Central memory CD8-positive, alpha-beta T cell (primary cell): ENCODE data around the gene SLC25A43.
"Not testable (repeated sequence)": the region's sequence is repeated elsewhere in the genome, so short reads cannot be mapped to it uniquely, and the experiment has no call there.

ENCODE experiments used
- ATAC-seq: fragments of 150-1000 bp; cut with Tn5 transposase; replicated peaks from 2 replicates; pipeline ENCODE4 v1.10.0; 2022; ENCODE audit warnings: mild to moderate bottlenecking, moderate FRiP score, moderate number of reproducible peaks; ENCODE audit not compliant: poor library complexity, severe bottlenecking; ENCODE audit errors: extremely low read depth
- DNase-seq, 2 donors: peaks; one replicate each; pipeline ENCODE4 v3.0.0; 2021; ENCODE audit warnings: low spot score in 2 of 2
- H3K27ac Mint-ChIP-seq: one replicate; pipeline ENCODE4 v1.8.0; 2022; ENCODE audit warnings: low read depth, mild to moderate bottlenecking, moderate library complexity, mixed read lengths
- H3K27me3 Mint-ChIP-seq: one replicate; pipeline ENCODE4 v1.8.0; 2022; ENCODE audit warnings: mixed read lengths
- H3K36me3 Mint-ChIP-seq: one replicate; pipeline ENCODE4 v1.8.0; 2022; ENCODE audit warnings: mild to moderate bottlenecking, moderate library complexity, mixed read lengths; ENCODE audit not compliant: insufficient read depth
- H3K4me1 Mint-ChIP-seq: one replicate; pipeline ENCODE4 v1.8.0; 2022; ENCODE audit warnings: mixed read lengths
- H3K4me3 Mint-ChIP-seq: one replicate; pipeline ENCODE4 v1.8.0; 2022; ENCODE audit warnings: mild to moderate bottlenecking, moderate library complexity, mixed read lengths
- H3K9me3 Mint-ChIP-seq: one replicate; pipeline ENCODE4 v1.8.0; 2022; ENCODE audit warnings: mixed read lengths

SLC25A43 gene

DNA sequence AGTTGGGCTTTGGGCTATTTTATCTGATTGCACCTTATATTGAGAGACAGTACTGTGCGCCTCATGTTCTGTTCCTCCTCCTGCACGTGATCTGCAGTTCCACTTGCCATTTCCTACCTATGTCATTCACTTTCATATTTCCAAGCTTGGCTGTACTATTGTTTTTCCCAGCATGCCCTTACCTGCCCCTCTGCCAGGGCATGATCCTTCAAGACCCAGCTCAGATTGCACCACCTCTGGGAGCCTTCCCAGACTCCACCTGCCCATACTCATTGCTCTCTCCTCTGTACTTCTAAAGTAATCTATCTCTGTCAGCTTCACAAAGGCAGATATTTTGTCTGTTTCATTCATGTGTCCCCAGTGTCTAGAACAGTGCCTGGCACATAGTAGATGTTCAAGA is 80.7 kb downstream of the SLC25A43 start:
- peaks cover 8% of the 10 kb centered on the region for H3K4me1 Mint-ChIP-seq
- no peak overlapping the region for H3K4me3 Mint-ChIP-seq
- peaks cover 2% of the 10 kb centered on the region for H3K36me3 Mint-ChIP-seq
- H3K27ac Mint-ChIP-seq: no peak overlapping the region
- DNase-seq (no peak), ATAC-seq (no peak)
- H3K27me3 Mint-ChIP-seq: no peaks in the 10 kb centered on the region
- no peaks in the 10 kb centered on the region for H3K9me3 Mint-ChIP-seq

DNA sequence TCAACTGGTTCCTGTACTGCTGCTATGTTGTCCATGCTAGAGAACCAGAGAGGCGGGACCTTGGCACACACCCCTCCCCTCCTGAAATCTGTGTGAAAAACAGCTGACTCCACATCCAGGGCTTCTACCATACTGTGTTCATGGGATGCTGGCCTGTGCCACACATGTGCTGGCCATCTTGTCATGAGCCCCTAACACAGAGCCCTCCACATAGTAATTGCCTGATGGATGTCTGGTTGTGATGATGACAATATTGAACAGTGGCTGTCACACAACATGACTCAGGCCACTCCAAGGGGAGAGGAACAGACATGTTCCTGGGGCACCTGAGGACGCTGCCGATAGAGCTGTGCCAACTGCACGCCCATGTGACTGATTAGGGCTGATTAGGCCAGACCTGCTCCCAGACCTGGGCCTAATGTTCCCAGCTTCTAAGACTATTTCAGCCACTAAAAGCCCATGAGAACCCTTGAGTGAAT is 82.2 kb downstream of the SLC25A43 start:
- Mint-ChIP-seq H3K4me1 (peaks cover 8% of the 10 kb centered on the region), H3K27ac (no peak overlapping the region), H3K36me3 (peaks cover 2% of the 10 kb centered on the region), H3K9me3 (no peaks in the 10 kb centered on the region), H3K27me3 (no peaks in the 10 kb centered on the region), H3K4me3 (no peak overlapping the region)
- DNase-seq (no peak), ATAC-seq (no peak)

DNA sequence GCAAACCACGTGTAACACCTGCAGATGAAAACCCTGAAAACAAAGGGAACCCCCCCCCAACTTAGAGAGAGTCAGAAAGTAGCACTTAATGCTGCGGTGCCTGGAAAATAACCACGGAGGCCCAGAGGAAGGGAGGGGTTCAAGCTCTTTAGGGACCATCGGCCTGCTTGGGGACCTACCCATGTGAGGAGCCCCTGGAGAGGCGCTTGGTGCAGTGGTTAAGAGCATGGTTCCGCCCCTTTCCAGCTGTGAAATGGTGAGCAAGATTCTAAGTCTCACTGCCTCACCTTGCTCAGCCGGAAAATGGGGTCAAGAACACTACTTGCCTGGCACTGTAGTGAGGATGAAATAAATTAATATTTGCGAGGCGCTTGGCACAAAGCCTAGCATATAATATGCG is 82.9 kb downstream of the SLC25A43 start:
- DNase-seq: no peak
- H3K9me3 Mint-ChIP-seq: no peaks in the 10 kb centered on the region
- peak overlapping the region; percentile 72 for H3K4me3 Mint-ChIP-seq
- no peak overlapping the region for H3K27ac Mint-ChIP-seq
- H3K4me1 Mint-ChIP-seq: peaks cover 8% of the 10 kb centered on the region
- no peak for ATAC-seq
- H3K36me3 Mint-ChIP-seq: no peaks in the 10 kb centered on the region
- H3K27me3 Mint-ChIP-seq: no peaks in the 10 kb centered on the region

DNA sequence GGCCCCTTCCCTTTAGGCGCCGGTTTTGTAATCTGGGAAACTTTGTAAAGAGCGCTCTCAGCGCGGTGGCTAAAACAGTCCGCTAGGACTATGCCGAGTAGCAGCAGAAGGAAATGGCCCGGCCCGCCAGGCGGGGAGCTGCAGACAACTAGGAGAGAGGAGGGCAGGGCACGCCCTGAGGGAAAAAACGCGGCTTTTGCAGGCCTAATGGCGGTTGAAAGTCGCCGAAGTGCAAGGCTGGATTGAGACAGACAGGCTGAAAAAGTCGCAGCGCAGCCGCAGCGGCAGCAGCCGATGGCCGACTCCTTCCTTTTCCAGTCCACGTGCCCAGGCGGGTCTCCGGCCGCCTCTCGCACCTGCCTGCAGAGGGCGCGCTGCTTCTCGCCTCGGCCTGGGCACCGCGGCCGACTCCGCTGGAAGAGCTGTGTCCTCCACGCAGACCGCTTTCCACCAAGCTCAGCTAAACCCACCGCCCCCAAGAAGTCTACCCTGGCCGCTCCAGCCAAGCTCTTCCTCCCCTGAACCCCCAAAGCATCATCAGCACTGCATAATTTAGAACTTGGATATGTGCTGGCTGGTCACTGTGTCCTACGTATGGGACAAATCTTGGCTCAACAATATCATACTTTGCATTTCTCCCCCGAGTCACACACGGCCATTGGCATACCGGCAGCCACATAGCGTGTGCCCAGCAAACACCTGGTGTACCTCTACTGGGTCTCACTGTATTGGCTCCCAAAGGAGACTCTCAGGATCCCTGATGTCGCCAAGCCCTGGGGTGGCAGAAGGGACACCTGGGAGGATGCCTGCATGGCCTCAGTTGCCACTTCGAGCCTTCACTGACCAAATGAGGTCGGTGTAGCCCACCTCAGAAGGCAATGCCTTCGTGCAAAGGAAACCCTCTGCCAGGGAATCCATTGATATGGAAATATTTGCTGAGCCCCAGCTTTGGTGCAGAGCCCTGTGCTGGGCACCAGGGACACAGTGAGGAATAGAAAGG is 83.6 kb downstream of the SLC25A43 start:
- Mint-ChIP-seq H3K27me3 (no peaks in the 10 kb centered on the region), H3K36me3 (no peaks in the 10 kb centered on the region), H3K27ac (peak overlapping the region; percentile 49), H3K4me1 (peaks cover 8% of the 10 kb centered on the region), H3K4me3 (peak overlapping the region; percentile 72), H3K9me3 (no peaks in the 10 kb centered on the region)
- peak; percentile 85 for ATAC-seq
- peak; percentile 28 to 29 for DNase-seq

DNA sequence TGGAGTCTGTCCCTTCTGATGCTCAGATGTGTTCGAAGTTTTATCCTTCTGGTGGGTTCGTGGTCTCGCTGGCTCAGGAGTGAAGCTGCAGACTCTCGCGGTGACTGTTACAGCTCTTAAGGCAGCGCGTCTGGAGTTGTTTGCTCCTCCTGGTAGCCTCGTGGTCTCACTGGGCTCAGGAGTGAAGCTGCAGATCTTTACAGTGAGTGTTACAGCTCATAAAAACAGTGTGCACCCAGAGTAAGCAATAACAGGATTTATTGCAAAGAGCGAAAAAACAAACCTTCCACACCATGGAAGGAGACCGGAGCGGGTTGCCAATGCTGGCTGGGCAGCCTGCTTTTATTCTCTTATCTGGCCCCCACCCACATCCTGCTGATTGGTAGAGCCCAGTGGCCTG is 87.6 kb downstream of the SLC25A43 start:
- Mint-ChIP-seq H3K4me1 (peaks cover 8% of the 10 kb centered on the region), H3K9me3 (no peaks in the 10 kb centered on the region), H3K36me3 (no peaks in the 10 kb centered on the region), H3K27me3 (no peaks in the 10 kb centered on the region), H3K4me3 (no peak overlapping the region), H3K27ac (no peak overlapping the region)
- DNase-seq (no peak), ATAC-seq (no peak)

DNA sequence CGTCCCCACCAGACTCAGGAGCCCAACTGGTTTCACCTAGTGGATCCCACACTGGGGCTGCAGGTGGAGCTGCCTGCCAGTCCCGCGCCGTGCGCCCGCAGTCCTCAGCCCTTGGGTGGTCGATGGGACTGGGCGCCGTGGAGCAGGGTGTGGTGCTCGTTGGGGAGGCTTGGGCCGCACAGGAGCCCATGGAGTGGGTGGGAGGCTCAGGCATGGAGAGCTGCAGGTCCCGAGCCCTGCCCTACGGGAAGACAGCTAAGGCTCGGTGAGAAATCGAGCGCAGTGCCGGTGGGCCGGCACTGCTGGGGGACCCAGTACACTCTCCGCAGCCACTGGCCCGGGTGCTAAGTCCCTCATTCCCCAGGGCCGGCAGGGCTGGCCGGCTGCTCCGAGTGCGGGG is 88.6 kb downstream of the SLC25A43 start:
- not testable (repeated sequence) for H3K27ac Mint-ChIP-seq, H3K4me3 Mint-ChIP-seq, H3K9me3 Mint-ChIP-seq, H3K27me3 Mint-ChIP-seq, ATAC-seq, H3K36me3 Mint-ChIP-seq, DNase-seq, H3K4me1 Mint-ChIP-seq

DNA sequence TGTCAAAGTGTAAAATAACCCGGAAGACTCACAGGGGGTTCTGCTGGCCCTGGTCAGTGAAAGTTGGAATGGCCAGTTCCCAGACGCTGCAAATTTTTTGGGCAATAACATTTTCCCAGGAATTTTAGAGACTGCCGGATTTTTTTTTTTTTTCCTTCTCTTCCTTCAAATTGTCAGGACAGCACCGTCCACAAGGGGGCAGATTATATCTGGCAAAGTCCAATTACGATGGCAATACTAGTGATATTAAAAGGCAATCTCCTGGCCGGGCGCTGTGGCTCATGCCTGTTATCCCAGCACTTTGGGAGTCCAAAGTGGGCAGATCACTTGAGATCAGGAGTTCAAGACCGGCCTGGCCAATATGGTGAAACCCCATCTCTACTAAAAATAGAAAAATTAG is 89.6 kb downstream of the SLC25A43 start:
- Mint-ChIP-seq H3K4me1 (no peaks in the 10 kb centered on the region), H3K9me3 (no peaks in the 10 kb centered on the region), H3K36me3 (no peaks in the 10 kb centered on the region), H3K4me3 (no peak overlapping the region), H3K27ac (no peak overlapping the region), H3K27me3 (no peaks in the 10 kb centered on the region)
- ATAC-seq: no peak
- no peak for DNase-seq

DNA sequence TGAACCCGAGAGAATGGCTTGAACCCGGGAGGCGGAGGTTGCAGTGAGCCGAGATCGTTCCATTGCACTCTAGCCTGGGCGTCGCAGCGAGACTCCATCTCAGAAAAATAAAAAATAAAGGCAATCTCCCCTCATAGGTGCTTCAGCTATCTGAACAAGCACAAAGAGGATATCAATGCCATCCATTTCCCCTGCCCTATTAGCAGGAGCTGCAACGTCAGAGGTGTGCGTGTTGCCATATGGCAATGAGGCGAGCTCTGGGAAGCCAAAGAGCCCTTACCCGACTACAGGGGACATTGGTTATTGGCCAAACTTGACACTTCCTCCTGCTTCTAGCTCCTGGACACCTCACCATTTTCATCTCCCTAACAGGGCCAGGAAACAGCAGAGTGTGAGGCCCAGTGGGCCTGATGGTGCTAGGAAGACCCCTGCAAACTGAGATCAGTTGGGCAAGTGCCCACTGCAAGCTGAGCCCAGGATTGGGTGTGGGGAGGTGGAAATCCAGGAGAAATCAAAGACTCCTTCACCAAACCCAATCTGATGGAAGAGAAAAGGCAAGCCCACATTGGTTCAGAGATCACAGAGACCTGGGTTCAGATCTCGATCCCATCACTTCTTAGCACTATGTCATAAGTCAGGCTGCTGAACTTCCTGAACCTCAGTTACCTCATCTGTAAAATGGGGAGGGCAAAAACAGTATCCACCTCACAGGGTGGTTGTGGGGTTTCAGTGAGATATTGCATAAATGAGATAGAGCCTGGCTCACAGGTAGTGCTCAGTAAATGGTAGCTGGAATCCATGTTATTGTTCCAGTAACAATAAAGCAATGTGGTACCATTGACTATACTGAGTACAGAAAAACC is 90.3 kb downstream of the SLC25A43 start:
- no peak overlapping the region for H3K27ac Mint-ChIP-seq
- H3K27me3 Mint-ChIP-seq: no peaks in the 10 kb centered on the region
- DNase-seq (no peak), ATAC-seq (no peak)
- H3K36me3 Mint-ChIP-seq: no peaks in the 10 kb centered on the region
- no peak overlapping the region for H3K4me3 Mint-ChIP-seq
- no peaks in the 10 kb centered on the region for H3K4me1 Mint-ChIP-seq
- H3K9me3 Mint-ChIP-seq: no peaks in the 10 kb centered on the region

DNA sequence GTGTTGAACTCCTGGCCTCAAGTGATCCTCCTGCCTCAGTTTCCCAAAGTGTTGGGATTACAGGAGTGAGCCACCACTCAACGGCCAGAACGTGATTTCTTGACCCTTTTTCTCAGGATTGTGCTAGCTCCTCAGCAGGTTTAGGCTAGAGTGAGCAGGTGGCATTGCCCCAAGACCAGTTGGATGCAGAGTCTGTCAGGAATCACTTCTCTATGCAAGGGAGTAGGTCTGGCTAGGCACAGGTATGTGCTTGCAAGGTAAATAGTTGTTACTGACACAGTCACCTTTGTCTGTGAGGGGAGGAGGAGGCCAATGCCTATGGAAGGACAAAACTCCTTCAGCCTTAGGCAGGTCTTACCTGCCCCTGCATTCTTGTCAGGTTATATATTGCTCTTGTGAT is 93.3 kb downstream of the SLC25A43 start:
- H3K27me3 Mint-ChIP-seq: no peaks in the 10 kb centered on the region
- no peak overlapping the region for H3K4me3 Mint-ChIP-seq
- no peaks in the 10 kb centered on the region for H3K9me3 Mint-ChIP-seq
- DNase-seq: no peak
- H3K36me3 Mint-ChIP-seq: no peaks in the 10 kb centered on the region
- H3K27ac Mint-ChIP-seq: no peak overlapping the region
- no peaks in the 10 kb centered on the region for H3K4me1 Mint-ChIP-seq
- ATAC-seq: no peak

DNA sequence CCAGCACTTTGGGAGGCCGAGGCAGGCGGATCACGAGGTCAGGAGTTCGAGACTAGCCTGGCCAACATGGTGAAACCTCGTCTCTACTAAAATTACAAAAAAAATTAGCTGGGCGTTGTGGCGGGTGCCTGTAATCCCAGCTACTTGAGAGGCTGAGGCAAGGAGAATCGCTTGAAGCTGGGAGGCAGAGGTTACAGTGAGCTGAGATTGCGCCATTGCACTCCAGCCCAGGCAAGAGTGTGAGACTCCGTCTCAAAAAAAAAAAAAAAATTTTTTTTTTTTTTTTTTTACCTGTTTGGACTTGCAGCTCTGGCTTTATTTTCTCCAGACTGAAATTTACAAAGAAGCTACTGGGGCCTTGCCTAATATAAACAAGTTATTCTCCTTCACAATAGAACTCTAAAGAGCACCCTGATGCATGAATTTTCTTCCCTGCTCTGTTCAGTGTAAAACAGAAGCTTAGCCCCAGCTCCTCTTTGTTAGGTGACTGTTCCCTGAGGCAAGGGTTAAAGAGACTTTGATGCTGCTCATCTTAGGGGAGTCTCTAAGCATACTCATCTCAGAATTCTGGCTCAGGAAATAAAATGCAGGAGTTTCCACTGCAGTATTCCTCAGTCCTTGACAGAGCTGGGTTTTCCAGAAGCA is 94.8 kb downstream of the SLC25A43 start:
- H3K36me3 Mint-ChIP-seq, H3K27ac Mint-ChIP-seq, DNase-seq, ATAC-seq, H3K9me3 Mint-ChIP-seq, H3K4me3 Mint-ChIP-seq, H3K27me3 Mint-ChIP-seq, H3K4me1 Mint-ChIP-seq: not testable (repeated sequence)

DNA sequence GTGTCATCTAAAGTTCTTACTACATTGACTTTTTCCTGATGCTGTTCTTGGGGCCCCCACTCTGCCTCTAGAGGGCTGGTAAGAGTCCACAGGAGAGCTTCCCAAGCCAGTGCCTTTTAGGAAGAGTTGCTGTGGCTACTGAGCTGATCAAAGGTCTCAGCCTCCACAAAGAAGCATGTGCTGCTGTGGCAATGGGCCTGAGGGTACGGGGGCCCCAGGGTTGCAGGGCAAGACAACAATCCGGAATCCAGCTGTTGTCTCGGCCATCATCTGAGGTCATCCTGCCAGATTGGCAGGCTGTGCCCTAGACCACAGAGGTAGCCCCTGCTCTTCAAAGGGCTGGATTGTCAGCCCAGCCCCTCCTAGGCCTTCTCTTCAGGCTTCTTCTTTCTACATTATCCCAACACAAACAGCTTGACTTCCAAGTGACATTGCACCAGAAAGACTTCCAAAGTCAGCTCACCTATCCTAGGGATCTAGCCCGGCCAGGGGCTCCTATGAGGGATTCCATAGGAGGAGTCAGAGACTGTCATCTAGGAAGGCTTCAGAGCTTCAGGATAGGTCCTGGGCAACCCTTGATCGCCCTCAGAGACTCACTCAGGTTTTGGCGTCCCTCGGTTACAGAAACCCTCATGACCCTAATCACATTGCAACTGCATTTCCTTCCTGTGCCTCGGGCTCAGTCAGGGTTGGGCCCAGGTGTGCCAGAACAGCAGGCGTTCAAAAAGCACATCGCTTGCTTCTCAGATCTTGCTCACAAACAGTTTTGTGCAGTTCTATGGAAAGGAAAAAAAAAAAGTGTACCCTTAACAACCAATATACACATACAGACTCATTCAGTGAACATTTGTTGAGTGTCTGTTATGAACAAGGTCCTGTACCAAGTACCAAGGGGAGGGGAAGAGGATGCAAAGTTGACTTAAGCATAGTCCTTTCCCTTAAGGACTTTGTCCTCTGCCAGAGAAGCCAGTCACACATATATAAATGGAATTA is 96.9 kb downstream of the SLC25A43 start:
- Mint-ChIP-seq H3K9me3 (no peaks in the 10 kb centered on the region), H3K4me1 (no peaks in the 10 kb centered on the region), H3K27ac (no peak overlapping the region), H3K27me3 (no peaks in the 10 kb centered on the region), H3K36me3 (no peaks in the 10 kb centered on the region), H3K4me3 (no peak overlapping the region)
- DNase-seq (no peak), ATAC-seq (no peak)
